HepG2 (cell line): ENCODE measurements around the gene BCL6. TPM values are rescaled to one million over a fixed set of nuclear protein-coding genes. Genes with fewer than 3 reads are reported as not detected.

Experiments used
- GATAD2A ChIP-seq: IDR thresholded peaks from 2 replicates; pipeline ENCODE4 v1.6.1; 2016
- HNRNPL ChIP-seq: fragments of 200-400 bp; formaldehyde crosslinking; IDR thresholded peaks from 2 replicates; pipeline ENCODE4 v1.6.1; 2017; ENCODE audit warnings: mild to moderate bottlenecking, low read depth, low read length
- ZFP37 ChIP-seq: sonication (generic); formaldehyde crosslinking; IDR thresholded peaks from 2 replicates; pipeline ENCODE4 v1.4.0; 2020; ENCODE audit warnings: missing genetic modification reagents, borderline replicate concordance
- ZNF577 ChIP-seq: sonication (generic); formaldehyde crosslinking; IDR thresholded peaks from 2 replicates; pipeline ENCODE4 v1.4.0; 2020; ENCODE audit warnings: mild to moderate bottlenecking, low read depth, missing genetic modification reagents, borderline replicate concordance
- polyA plus RNA-seq, 8 experiments: library from polyadenylated mRNA; depleted of rRNA in 3 of 8; stranded (reverse) in 7 of 8; unstranded in 1 of 8; fragments of >200 nt; fragmentation: Illumina TruSeq in 4 of 8; extraction: Trizol in 4 of 8; gene quantifications; 2 replicates each; pipeline versions ENCODE4 v1.2.1 to v1.2.3, GENCODE V29; 2011 to 2016; ENCODE audit warnings: low read depth in 4 of 8, missing spikeins in 1 of 8, mixed read lengths in 1 of 8; ENCODE audit not compliant: insufficient read depth in 1 of 8
- total RNA-seq, 5 experiments: library from RNA; depleted of rRNA; stranded (reverse); fragments of >200 nt; fragmentation: Illumina TruSeq; extraction: Trizol; gene quantifications; 2 replicates each; pipeline ENCODE4 v1.2.3, GENCODE V29; 2016; ENCODE audit warnings: low read depth in 1 of 5
- TF ChIP-seq, protein P1 (sequence below): sonication (generic); formaldehyde crosslinking; IDR thresholded peaks from 2 replicates; pipeline ENCODE4 v1.4.0; 2020; ENCODE audit warnings: missing genetic modification reagents
- TF ChIP-seq, protein P2 (sequence below): IDR thresholded peaks from 2 replicates; pipeline ENCODE4 v1.6.1; 2012; ENCODE audit warnings: inconsistent platforms
- TF ChIP-seq, protein P3 (sequence below): sonication (generic); formaldehyde crosslinking; IDR thresholded peaks from 2 replicates; pipeline ENCODE4 v1.5.0; 2020; ENCODE audit warnings: mild to moderate bottlenecking, missing genetic modification reagents, borderline replicate concordance
- TF ChIP-seq, protein P4 (sequence below): sonication (generic); formaldehyde crosslinking; IDR thresholded peaks from 2 replicates; pipeline ENCODE4 v1.8.0; 2022; ENCODE audit warnings: mild to moderate bottlenecking, missing genetic modification reagents, borderline replicate concordance
- TF ChIP-seq, protein P5 (sequence below): IDR thresholded peaks from 2 replicates; pipeline ENCODE4 v1.6.1; 2012; ENCODE audit warnings: low read length, improper control_type of control experiment

The BCL6 gene
- total and polyA plus RNA-seq, 2 of the 13 experiments (the other 11 are each of a cell fraction or from before 2014, with no cell fraction given): 21.2 to 53.7 TPM

DNA sequence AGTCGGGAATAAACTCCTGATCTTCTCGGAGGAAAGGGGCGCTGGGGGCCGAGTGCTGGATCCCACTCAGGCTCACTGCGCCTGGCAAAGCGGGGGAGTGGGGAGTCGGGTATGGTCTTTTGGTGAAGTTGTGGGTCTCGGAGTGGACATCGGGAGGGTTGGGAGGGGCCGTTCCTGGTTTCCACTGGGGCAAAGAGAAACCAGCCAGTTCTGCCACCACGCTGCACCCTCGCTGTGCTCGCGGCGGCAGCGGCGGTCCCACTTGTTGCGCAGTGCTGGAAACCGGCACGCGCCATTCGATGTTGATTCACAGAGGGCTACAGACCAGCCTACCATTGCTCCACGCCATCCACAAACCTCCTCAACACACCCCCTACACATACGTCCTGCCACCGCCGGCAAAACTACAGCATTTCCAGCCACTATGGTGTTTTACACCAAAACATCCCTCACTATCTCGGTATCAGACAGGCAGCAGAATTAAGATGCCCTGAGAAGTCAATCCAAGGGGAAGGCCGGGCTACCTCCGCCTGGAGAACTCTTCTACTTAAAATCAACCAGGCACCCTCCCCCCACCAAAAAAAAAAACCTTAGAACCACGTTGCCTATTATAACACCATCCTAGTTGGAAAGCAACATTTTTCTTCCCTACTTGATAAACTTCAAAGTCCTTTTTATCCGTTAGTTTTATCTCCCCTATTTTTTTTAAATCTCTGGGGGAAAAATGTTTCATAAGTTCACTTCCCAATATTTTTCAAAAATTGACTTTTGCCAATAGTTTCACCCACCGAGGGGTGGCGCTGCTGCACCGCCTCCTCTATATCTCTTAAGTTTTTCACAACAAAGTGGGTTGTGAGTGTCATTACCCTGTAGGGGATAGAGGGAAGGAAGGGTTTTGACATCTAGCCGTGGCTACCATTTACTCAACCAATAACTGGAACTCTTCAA is 3.6 kb downstream of the BCL6 start (continued):
- TF ChIP-seq, protein P1, sequence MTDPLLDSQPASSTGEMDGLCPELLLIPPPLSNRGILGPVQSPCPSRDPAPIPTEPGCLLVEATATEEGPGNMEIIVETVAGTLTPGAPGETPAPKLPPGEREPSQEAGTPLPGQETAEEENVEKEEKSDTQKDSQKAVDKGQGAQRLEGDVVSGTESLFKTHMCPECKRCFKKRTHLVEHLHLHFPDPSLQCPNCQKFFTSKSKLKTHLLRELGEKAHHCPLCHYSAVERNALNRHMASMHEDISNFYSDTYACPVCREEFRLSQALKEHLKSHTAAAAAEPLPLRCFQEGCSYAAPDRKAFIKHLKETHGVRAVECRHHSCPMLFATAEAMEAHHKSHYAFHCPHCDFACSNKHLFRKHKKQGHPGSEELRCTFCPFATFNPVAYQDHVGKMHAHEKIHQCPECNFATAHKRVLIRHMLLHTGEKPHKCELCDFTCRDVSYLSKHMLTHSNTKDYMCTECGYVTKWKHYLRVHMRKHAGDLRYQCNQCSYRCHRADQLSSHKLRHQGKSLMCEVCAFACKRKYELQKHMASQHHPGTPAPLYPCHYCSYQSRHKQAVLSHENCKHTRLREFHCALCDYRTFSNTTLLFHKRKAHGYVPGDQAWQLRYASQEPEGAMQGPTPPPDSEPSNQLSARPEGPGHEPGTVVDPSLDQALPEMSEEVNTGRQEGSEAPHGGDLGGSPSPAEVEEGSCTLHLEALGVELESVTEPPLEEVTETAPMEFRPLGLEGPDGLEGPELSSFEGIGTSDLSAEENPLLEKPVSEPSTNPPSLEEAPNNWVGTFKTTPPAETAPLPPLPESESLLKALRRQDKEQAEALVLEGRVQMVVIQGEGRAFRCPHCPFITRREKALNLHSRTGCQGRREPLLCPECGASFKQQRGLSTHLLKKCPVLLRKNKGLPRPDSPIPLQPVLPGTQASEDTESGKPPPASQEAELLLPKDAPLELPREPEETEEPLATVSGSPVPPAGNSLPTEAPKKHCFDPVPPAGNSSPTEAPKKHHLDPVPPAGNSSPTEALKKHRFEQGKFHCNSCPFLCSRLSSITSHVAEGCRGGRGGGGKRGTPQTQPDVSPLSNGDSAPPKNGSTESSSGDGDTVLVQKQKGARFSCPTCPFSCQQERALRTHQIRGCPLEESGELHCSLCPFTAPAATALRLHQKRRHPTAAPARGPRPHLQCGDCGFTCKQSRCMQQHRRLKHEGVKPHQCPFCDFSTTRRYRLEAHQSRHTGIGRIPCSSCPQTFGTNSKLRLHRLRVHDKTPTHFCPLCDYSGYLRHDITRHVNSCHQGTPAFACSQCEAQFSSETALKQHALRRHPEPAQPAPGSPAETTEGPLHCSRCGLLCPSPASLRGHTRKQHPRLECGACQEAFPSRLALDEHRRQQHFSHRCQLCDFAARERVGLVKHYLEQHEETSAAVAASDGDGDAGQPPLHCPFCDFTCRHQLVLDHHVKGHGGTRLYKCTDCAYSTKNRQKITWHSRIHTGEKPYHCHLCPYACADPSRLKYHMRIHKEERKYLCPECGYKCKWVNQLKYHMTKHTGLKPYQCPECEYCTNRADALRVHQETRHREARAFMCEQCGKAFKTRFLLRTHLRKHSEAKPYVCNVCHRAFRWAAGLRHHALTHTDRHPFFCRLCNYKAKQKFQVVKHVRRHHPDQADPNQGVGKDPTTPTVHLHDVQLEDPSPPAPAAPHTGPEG (CRISPR knock-in tag): 0 out of 2 replicates have a peak, but pooled peaks have one; percentile 15
- TF ChIP-seq, protein P2, sequence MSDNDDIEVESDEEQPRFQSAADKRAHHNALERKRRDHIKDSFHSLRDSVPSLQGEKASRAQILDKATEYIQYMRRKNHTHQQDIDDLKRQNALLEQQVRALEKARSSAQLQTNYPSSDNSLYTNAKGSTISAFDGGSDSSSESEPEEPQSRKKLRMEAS: peak; percentile 40; the same call in 1 of the 2 replicates
- no peak for TF ChIP-seq ZNF577
- TF ChIP-seq GATAD2A: peak; percentile 55; the same call in 1 of the 2 replicates
- TF ChIP-seq, protein P3, sequence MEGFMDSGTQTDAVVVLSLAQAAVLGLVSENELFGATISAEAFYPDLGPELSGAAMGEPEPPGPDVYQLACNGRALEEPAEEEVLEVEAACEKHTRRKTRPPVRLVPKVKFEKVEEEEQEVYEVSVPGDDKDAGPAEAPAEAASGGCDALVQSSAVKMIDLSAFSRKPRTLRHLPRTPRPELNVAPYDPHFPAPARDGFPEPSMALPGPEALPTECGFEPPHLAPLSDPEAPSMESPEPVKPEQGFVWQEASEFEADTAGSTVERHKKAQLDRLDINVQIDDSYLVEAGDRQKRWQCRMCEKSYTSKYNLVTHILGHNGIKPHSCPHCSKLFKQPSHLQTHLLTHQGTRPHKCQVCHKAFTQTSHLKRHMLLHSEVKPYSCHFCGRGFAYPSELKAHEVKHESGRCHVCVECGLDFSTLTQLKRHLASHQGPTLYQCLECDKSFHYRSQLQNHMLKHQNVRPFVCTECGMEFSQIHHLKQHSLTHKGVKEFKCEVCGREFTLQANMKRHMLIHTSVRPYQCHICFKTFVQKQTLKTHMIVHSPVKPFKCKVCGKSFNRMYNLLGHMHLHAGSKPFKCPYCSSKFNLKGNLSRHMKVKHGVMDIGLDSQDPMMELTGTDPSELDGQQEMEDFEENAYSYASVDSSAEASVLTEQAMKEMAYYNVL (CRISPR knock-in tag): no peak; the same call in 1 of the 2 replicates
- TF ChIP-seq, protein P4, sequence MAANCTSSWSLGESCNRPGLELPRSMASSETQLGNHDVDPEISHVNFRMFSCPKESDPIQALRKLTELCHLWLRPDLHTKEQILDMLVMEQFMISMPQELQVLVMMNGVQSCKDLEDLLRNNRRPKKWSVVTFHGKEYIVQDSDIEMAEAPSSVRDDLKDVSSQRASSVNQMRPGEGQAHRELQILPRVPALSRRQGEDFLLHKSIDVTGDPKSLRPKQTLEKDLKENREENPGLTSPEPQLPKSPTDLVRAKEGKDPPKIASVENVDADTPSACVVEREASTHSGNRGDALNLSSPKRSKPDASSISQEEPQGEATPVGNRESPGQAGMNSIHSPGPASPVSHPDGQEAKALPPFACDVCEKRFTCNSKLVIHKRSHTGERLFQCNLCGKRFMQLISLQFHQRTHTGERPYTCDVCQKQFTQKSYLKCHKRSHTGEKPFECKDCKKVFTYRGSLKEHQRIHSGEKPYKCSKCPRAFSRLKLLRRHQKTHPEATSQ: no peak
- TF ChIP-seq HNRNPL: 0 out of 2 replicates have a peak, but pooled peaks have one; percentile 58
- TF ChIP-seq, protein P5, sequence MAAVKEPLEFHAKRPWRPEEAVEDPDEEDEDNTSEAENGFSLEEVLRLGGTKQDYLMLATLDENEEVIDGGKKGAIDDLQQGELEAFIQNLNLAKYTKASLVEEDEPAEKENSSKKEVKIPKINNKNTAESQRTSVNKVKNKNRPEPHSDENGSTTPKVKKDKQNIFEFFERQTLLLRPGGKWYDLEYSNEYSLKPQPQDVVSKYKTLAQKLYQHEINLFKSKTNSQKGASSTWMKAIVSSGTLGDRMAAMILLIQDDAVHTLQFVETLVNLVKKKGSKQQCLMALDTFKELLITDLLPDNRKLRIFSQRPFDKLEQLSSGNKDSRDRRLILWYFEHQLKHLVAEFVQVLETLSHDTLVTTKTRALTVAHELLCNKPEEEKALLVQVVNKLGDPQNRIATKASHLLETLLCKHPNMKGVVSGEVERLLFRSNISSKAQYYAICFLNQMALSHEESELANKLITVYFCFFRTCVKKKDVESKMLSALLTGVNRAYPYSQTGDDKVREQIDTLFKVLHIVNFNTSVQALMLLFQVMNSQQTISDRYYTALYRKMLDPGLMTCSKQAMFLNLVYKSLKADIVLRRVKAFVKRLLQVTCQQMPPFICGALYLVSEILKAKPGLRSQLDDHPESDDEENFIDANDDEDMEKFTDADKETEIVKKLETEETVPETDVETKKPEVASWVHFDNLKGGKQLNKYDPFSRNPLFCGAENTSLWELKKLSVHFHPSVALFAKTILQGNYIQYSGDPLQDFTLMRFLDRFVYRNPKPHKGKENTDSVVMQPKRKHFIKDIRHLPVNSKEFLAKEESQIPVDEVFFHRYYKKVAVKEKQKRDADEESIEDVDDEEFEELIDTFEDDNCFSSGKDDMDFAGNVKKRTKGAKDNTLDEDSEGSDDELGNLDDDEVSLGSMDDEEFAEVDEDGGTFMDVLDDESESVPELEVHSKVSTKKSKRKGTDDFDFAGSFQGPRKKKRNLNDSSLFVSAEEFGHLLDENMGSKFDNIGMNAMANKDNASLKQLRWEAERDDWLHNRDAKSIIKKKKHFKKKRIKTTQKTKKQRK: no peak
- no peak for TF ChIP-seq ZFP37 (CRISPR knock-in tag)
